PC-3 (cell line): ENCODE data around the gene CDHR3. TPM values are rescaled to one million over a fixed set of nuclear protein-coding genes. Genes with fewer than 3 reads are reported as not detected.

ENCODE experiments used
- ATAC-seq: fragments of 200-7000 bp; cut with Tn5 transposase; 2 replicates; pipeline ENCODE4 v1.9.1; 2020; ENCODE audit warnings: mild to moderate bottlenecking, moderate library complexity
- BruUV-seq: library from RNA; stranded (reverse); fragments of 400-500 nt; replicated peaks from 2 replicates; lab custom pipeline; 2021; lab: Mats Ljungman, UMichigan
- CTCF ChIA-PET: fragments of 300-600 bp; sonication (Branson Sonifier 250); formaldehyde crosslinking; loops from one replicate; lab custom pipeline; 2022; ENCODE audit warnings: antibody characterized with exemption; lab: Charles Lee
- POLR2A ChIA-PET: fragments of 300-600 bp; sonication (Branson Sonifier 250); formaldehyde crosslinking; loops from one replicate; lab custom pipeline; 2022; ENCODE audit warnings: antibody characterized with exemption; ENCODE audit not compliant: unreplicated experiment; lab: Charles Lee
- DNase-seq: peaks from one replicate; pipeline ENCODE4 v3.0.0-alpha.2; 2015
- H2AFZ ChIP-seq: fragments of 300-600 bp; sonication (generic); 2 replicates; pipeline ENCODE4 v1.6.0; 2016; ENCODE audit warnings: antibody characterized with exemption, low read length
- H3F3A ChIP-seq: fragments of 300-600 bp; sonication (generic); one replicate; pipeline ENCODE4 v1.6.0; 2017; ENCODE audit warnings: antibody characterized with exemption, low read length, control low read depth, mild to moderate bottlenecking; ENCODE audit not compliant: unreplicated experiment
- H3K27ac ChIP-seq: fragments of 300-600 bp; sonication (generic); 2 replicates; pipeline ENCODE4 v1.5.1; 2016; ENCODE audit warnings: mild to moderate bottlenecking, low read length
- H3K27me3 ChIP-seq: fragments of 300-600 bp; sonication (generic); 2 replicates; pipeline ENCODE4 v1.6.1; 2016; ENCODE audit warnings: low read length, mixed read lengths
- H3K36me3 ChIP-seq: fragments of 300-600 bp; sonication (generic); 2 replicates; pipeline ENCODE4 v1.6.1; 2016; ENCODE audit warnings: low read depth, mixed run types, low read length, mixed read lengths
- H3K4me1 ChIP-seq: fragments of 300-600 bp; sonication (generic); 2 replicates; pipeline ENCODE4 v1.5.1; 2016; ENCODE audit warnings: low read length; ENCODE audit not compliant: insufficient read depth
- H3K4me2 ChIP-seq: fragments of 300-600 bp; sonication (generic); 2 replicates; pipeline ENCODE4 v1.6.0; 2016; ENCODE audit warnings: low read length
- H3K4me3 ChIP-seq: fragments of 300-600 bp; sonication (generic); 2 replicates; pipeline ENCODE4 v1.5.1; 2016; ENCODE audit warnings: mild to moderate bottlenecking, low read length, mixed read lengths
- H3K79me2 ChIP-seq: fragments of 300-600 bp; sonication (generic); 2 replicates; pipeline ENCODE4 v1.6.1; 2017; ENCODE audit warnings: low read length, mixed read lengths
- H3K9ac ChIP-seq: fragments of 300-600 bp; sonication (generic); 2 replicates; pipeline ENCODE4 v1.6.0; 2016; ENCODE audit warnings: mild to moderate bottlenecking, low read length
- H3K9me2 ChIP-seq: fragments of 300-600 bp; sonication (generic); replicated peaks from 2 replicates; pipeline ENCODE4 v1.6.1; 2016; ENCODE audit warnings: mixed run types, low read length, mixed read lengths
- H3K9me3 ChIP-seq: fragments of 300-600 bp; sonication (generic); 2 replicates; pipeline ENCODE4 v1.6.1; 2016; ENCODE audit warnings: low read length, mixed read lengths
- H4K20me1 ChIP-seq: fragments of 300-600 bp; sonication (generic); 2 replicates; pipeline ENCODE4 v1.6.1; 2016; ENCODE audit warnings: low read length, mixed read lengths
- CTCF ChIP-seq: fragments of 300-600 bp; sonication (generic); conservative IDR thresholded peaks from 2 replicates; pipeline ENCODE4 v1.5.1; 2017; ENCODE audit warnings: antibody characterized with exemption, low read depth, mild to moderate bottlenecking, low read length
- EZH2 ChIP-seq: fragments of 300-600 bp; sonication (generic); IDR thresholded peaks from one replicate; pipeline ENCODE4 v1.6.1; 2017; ENCODE audit warnings: antibody characterized with exemption, mild to moderate bottlenecking, low read length; ENCODE audit not compliant: unreplicated experiment
- EZH2phosphoT487 ChIP-seq: fragments of 300-600 bp; sonication (generic); IDR thresholded peaks from 2 replicates; pipeline ENCODE4 v1.6.1; 2018; ENCODE audit warnings: mild to moderate bottlenecking, antibody characterized with exemption, low read length, borderline replicate concordance
- intact Hi-C: fragments of 100-400 bp; cut with micrococcal nuclease; formaldehyde crosslinking; loops from 2 replicates; pipeline ENCODE4 v1.9.0; 2023
- total RNA-seq: library from RNA; depleted of rRNA; stranded (reverse); fragments of >200 nt; gene quantifications from 2 replicates; pipeline ENCODE4 v1.2.3, GENCODE V29; 2014

CDHR3 gene
- total RNA-seq, 1 experiment from 2014 or later = 9.8 TPM

GRCh38 chr7:105926131-105926530 is 36.9 kb upstream of the CDHR3 start:
- ATAC-seq (no peak), DNase-seq (no peak)
- ChIA-PET CTCF (no interaction called here), POLR2A (interaction anchor here (0.7 kb wide), 1 partner anchor 1639 kb away, joined by 4 read pairs; no protein-coding TSS in a partner anchor)
- H4K20me1 ChIP-seq = no peaks in the 10 kb centered on the region
- no peaks in the 10 kb centered on the region for H3K4me1 ChIP-seq
- no peaks in the 10 kb centered on the region for H3K79me2 ChIP-seq
- intact Hi-C loops = no loop called here
- BruUV-seq = no TSS peak
- H3K4me3 ChIP-seq = no peak overlapping the region
- H3K9me2 ChIP-seq = no peaks in the 10 kb centered on the region
- no peak overlapping the region for H3K4me2 ChIP-seq
- H3K27me3 ChIP-seq = no peaks in the 10 kb centered on the region
- no peak overlapping the region for H3K9ac ChIP-seq
- peaks cover 7% of the 10 kb centered on the region; the same call in 1 of the 2 replicates for H3K9me3 ChIP-seq
- no peaks in the 10 kb centered on the region for H3F3A ChIP-seq
- H3K27ac ChIP-seq = no peak overlapping the region
- H2AFZ ChIP-seq = no peak overlapping the region
- no peaks in the 10 kb centered on the region for H3K36me3 ChIP-seq
- no peak for TF ChIP-seq EZH2
- no peak for TF ChIP-seq EZH2phosphoT487
- no peak for TF ChIP-seq CTCF

GRCh38 chr7:105931179-105931578 is 31.9 kb upstream of the CDHR3 start:
- ATAC-seq (no peak), DNase-seq (no peak)
- H3K4me3 ChIP-seq = no peak overlapping the region
- no peaks in the 10 kb centered on the region for H3F3A ChIP-seq
- no peaks in the 10 kb centered on the region for H3K27me3 ChIP-seq
- CTCF ChIA-PET = no interaction called here
- H3K79me2 ChIP-seq = no peaks in the 10 kb centered on the region
- no peak overlapping the region for H3K4me2 ChIP-seq
- no peaks in the 10 kb centered on the region for H3K9me2 ChIP-seq
- BruUV-seq = no TSS peak
- H3K9ac ChIP-seq = no peak overlapping the region
- H3K9me3 ChIP-seq = no peaks in the 10 kb centered on the region
- H3K4me1 ChIP-seq = peaks cover 7% of the 10 kb centered on the region; the same call in 1 of the 2 replicates
- no peak overlapping the region for H2AFZ ChIP-seq
- no peaks in the 10 kb centered on the region for H3K36me3 ChIP-seq
- H4K20me1 ChIP-seq = no peaks in the 10 kb centered on the region
- intact Hi-C loops = no loop called here
- POLR2A ChIA-PET = interaction anchor here (0.6 kb wide), 1 partner anchor 252 kb away, joined by 7 read pairs; no protein-coding TSS in a partner anchor
- H3K27ac ChIP-seq = no peak overlapping the region
- no peak for TF ChIP-seq EZH2
- TF ChIP-seq CTCF = no peak
- TF ChIP-seq EZH2phosphoT487 = no peak

- Histone ChIP-seq H3K9me2 (no peaks in the 10 kb centered on the region), H3F3A (no peaks in the 10 kb centered on the region), H4K20me1 (no peaks in the 10 kb centered on the region), H3K27me3 (no peaks in the 10 kb centered on the region), H3K4me3 (no peak overlapping the region), H3K79me2 (no peaks in the 10 kb centered on the region), H3K9ac (no peak overlapping the region), H3K4me1 (peaks cover 7% of the 10 kb centered on the region; the same call in 1 of the 2 replicates), H3K27ac (no peak overlapping the region), H3K9me3 (no peaks in the 10 kb centered on the region), H3K36me3 (no peaks in the 10 kb centered on the region), H2AFZ (no peak overlapping the region), H3K4me2 (no peak overlapping the region)
- no TSS peak for BruUV-seq
- DNase-seq (no peak), ATAC-seq (no peak; the same call in 1 of the 2 replicates)
- intact Hi-C loops = no loop called here
- ChIA-PET POLR2A (no interaction called here), CTCF (no interaction called here)
- TF ChIP-seq CTCF = no peak
- no peak for TF ChIP-seq EZH2
- TF ChIP-seq EZH2phosphoT487 = no peak
Observed at GRCh38 chr7:105932835-105933477, 30.1 kb upstream of the CDHR3 start.
